ENCODE measurements around the gene MYH14.

Gene MYH14

DNA sequence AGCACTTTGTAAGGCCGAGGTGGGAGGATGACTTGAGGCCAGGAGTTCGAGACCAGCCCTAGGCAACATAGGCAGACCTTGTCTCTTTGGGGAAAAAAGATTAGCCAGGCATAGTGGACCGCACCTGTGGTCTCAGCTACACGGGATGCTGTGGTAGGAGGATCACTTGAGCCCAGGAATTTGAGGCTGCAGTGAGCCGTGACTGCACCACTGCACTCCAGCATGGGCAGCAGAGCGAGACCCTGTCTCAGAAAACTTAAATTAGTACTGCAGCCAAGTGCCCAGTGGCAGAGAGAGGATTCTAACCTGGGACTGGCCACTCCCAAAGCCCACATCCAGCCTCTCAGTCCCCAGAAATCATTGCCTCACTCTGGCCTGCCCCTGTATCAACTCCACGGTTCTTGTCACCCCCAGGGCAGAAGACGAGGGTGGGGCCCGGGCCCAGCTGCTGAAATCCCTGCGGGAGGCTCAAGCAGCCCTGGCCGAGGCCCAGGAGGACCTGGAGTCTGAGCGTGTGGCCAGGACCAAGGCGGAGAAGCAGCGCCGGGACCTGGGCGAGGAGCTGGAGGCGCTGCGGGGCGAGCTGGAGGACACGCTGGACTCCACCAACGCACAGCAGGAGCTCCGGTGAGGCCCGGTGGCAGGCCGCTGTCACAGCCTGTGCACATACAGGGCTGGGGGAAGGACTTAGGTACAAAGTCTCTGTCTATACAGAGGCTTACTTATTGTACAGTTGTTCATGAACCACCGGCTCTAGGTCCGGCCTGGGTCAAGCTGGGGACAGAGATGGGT lies 72.4 kb downstream of the MYH14 start:
- H3K36me3 ChIP-seq = no peaks in the 10 kb centered on the region
- H3K4me1 ChIP-seq (ENCODE audit: control insufficient read depth in 1 of 2, insufficient read depth in 1 of 2, low read depth in 1 of 2, low read length in 1 of 2) = no peaks in the 10 kb centered on the region
- no peaks in the 10 kb centered on the region for H3K27me3 ChIP-seq
- TF ChIP-seq, protein P1, sequence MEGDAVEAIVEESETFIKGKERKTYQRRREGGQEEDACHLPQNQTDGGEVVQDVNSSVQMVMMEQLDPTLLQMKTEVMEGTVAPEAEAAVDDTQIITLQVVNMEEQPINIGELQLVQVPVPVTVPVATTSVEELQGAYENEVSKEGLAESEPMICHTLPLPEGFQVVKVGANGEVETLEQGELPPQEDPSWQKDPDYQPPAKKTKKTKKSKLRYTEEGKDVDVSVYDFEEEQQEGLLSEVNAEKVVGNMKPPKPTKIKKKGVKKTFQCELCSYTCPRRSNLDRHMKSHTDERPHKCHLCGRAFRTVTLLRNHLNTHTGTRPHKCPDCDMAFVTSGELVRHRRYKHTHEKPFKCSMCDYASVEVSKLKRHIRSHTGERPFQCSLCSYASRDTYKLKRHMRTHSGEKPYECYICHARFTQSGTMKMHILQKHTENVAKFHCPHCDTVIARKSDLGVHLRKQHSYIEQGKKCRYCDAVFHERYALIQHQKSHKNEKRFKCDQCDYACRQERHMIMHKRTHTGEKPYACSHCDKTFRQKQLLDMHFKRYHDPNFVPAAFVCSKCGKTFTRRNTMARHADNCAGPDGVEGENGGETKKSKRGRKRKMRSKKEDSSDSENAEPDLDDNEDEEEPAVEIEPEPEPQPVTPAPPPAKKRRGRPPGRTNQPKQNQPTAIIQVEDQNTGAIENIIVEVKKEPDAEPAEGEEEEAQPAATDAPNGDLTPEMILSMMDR (IDR thresholded peaks at IDR 0.05) = no peak
- no peaks in the 10 kb centered on the region for H3K9me3 ChIP-seq
- no peak overlapping the region for H3K4me3 ChIP-seq (ENCODE audit: low read depth in 1 of 2, low read length in 1 of 2)
- H3K27ac ChIP-seq = no peak overlapping the region

DNA sequence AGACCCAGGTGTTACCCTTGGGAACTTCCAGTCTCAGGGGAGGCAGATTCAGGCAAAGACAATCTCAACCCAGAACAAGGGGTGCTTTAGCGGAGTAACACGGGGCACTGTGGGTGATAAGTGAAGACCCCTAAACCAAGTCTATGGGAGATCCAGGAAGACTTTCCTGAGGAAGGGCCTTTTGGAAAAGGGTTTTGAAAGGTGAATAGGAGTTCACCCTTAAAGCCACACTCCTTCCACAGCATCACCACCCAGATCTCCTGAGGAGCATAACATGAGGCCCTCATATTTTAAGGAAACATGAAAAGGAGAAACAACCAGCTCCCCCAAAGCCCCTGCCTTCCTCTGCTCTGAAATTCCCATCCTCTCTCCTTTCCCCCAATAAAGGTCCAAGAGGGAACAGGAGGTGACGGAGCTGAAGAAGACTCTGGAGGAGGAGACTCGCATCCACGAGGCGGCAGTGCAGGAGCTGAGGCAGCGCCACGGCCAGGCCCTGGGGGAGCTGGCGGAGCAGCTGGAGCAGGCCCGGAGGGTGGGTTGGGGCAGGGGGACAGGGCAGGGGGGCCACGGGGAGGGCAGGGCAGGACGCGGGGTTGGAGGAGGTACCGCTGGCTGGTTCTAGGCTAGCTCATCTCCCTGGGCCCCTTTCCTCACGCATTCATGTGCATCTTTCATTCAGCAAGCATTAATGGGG lies 73.1 kb downstream of the MYH14 start:
- Histone ChIP-seq H3K27me3 (no peaks in the 10 kb centered on the region), H3K4me1 (ENCODE audit: control insufficient read depth in 1 of 2, insufficient read depth in 1 of 2, low read depth in 1 of 2, low read length in 1 of 2) (no peaks in the 10 kb centered on the region), H3K36me3 (no peaks in the 10 kb centered on the region), H3K4me3 (ENCODE audit: low read depth in 1 of 2, low read length in 1 of 2) (no peak overlapping the region), H3K27ac (no peak overlapping the region), H3K9me3 (no peaks in the 10 kb centered on the region)
- TF ChIP-seq, protein P1 (IDR thresholded peaks at IDR 0.05) = no peak

DNA sequence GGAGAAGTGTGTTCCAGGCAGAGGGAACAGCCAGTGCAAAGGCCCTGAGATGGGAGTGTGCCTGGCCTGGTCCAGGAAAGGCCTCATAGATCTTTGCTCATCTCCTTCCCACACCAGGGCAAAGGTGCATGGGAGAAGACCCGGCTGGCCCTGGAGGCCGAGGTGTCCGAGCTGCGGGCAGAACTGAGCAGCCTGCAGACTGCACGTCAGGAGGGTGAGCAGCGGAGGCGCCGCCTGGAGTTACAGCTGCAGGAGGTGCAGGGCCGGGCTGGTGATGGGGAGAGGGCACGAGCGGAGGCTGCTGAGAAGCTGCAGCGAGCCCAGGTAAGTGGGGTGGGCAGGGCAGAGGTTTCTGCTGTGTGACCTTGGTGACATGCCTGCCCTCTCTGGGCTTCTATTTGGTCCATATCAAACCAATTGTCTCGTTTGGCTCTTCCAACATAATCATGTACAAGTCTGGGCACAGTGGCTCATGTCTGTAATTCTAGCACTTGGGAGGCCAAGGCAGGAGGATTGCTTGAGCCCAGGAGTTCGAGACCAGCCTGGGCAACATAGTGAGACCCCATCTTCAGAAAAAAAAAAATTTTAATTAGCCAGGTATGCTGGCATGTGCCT lies 74.7 kb downstream of the MYH14 start:
- H3K27ac ChIP-seq = no peak overlapping the region
- no peaks in the 10 kb centered on the region for H3K4me1 ChIP-seq (ENCODE audit: control insufficient read depth in 1 of 2, insufficient read depth in 1 of 2, low read depth in 1 of 2, low read length in 1 of 2)
- H3K9me3 ChIP-seq = no peaks in the 10 kb centered on the region
- TF ChIP-seq, protein P1 (IDR thresholded peaks at IDR 0.05) = no peak
- no peaks in the 10 kb centered on the region for H3K27me3 ChIP-seq
- no peak overlapping the region for H3K4me3 ChIP-seq (ENCODE audit: low read depth in 1 of 2, low read length in 1 of 2)
- H3K36me3 ChIP-seq = no peaks in the 10 kb centered on the region

DNA sequence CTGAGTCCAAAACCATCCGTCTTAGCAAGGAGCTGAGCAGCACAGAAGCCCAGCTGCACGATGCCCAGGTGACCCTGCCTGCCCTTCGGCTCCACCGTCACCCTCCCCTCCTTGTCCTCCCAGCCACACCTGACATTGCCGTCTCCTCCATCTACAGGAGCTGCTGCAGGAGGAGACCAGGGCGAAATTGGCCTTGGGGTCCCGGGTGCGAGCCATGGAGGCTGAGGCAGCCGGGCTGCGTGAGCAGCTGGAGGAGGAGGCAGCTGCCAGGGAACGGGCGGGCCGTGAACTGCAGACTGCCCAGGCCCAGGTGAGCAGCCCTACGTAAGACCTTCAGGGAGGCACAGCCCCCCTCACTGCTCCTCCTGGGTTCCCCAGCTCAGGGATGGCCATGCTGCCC lies 76.7 kb downstream of the MYH14 start:
- H3K27ac ChIP-seq = no peak overlapping the region
- TF ChIP-seq, protein P1 (IDR thresholded peaks at IDR 0.05) = no peak
- H3K4me3 ChIP-seq (ENCODE audit: low read depth in 1 of 2, low read length in 1 of 2) = no peak overlapping the region
- no peaks in the 10 kb centered on the region for H3K36me3 ChIP-seq
- H3K9me3 ChIP-seq = no peaks in the 10 kb centered on the region
- H3K27me3 ChIP-seq = no peaks in the 10 kb centered on the region
- no peaks in the 10 kb centered on the region for H3K4me1 ChIP-seq (ENCODE audit: control insufficient read depth in 1 of 2, insufficient read depth in 1 of 2, low read depth in 1 of 2, low read length in 1 of 2)

DNA sequence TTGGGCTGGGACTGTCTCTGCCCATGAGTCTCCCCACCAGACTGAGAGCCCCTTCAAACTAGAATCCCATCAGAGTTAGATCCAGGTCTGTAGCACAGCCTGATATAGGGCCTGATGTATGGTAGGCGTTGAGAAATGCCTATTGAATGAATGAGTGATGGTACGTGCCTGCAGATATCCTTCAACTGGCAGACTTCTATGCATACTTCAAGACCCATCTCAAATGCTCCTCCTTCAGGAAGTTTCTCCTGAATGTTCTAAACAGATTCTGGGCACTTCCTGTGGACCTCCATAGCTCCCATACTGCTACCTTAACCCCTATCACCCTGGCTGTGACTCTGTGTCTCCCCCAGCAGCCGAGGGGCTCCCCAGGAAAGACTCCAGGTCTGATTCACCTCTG lies 77.6 kb downstream of the MYH14 start:
- no peaks in the 10 kb centered on the region for H3K36me3 ChIP-seq
- no peak overlapping the region for H3K4me3 ChIP-seq (ENCODE audit: low read depth in 1 of 2, low read length in 1 of 2)
- TF ChIP-seq, protein P1 (IDR thresholded peaks at IDR 0.05) = no peak
- H3K27me3 ChIP-seq = no peaks in the 10 kb centered on the region
- H3K9me3 ChIP-seq = no peaks in the 10 kb centered on the region
- no peaks in the 10 kb centered on the region for H3K4me1 ChIP-seq (ENCODE audit: control insufficient read depth in 1 of 2, insufficient read depth in 1 of 2, low read depth in 1 of 2, low read length in 1 of 2)
- no peak overlapping the region for H3K27ac ChIP-seq

Data from neutrophil (primary cell).